Endothelial cell of umbilical vein (primary cell): Measurements from ENCODE around the gene SRRD. TPM values are rescaled to one million over a fixed set of nuclear protein-coding genes. Genes with fewer than 3 reads are reported as not detected.

ENCODE experiments used
- BruUV-seq: library from RNA; stranded (reverse); fragments of 400-500 nt; replicated peaks from 2 replicates; lab custom pipeline; 2021; lab: Mats Ljungman, UMichigan
- CTCF ChIA-PET: fragments of 300-600, 350-600 bp; sonication (Branson Sonifier 250); formaldehyde crosslinking; loops from one replicate; lab custom pipeline; 2021; ENCODE audit warnings: antibody characterized with exemption, inconsistent platforms; lab: Charles Lee
- POLR2A ChIA-PET: fragments of 300-600, 350-600 bp; sonication (Branson Sonifier 250); formaldehyde crosslinking; loops from one replicate; lab custom pipeline; 2021; ENCODE audit warnings: antibody characterized with exemption, inconsistent platforms; lab: Charles Lee
- DNase-seq: peaks from one replicate; pipeline ENCODE4 v3.0.0-alpha.2; 2011; ENCODE audit warnings: low read depth, low spot score
- FAIRE-seq: peaks from 2 replicates; lab custom pipeline; 2011; peaks lifted over from hg19 to GRCh38; lab: Jason Lieb, UNC
- H2AFZ ChIP-seq: 2 replicates; pipeline ENCODE4 v1.6.0; 2012; ENCODE audit warnings: low read depth, low read length, control low read depth, inconsistent platforms
- H3K27ac ChIP-seq: 2 replicates; pipeline ENCODE4 v1.5.1; 2011; ENCODE audit warnings: low read depth, mild to moderate bottlenecking, control low read depth, low read length, moderate library complexity; ENCODE audit not compliant: insufficient read depth
- H3K27me3 ChIP-seq, 2 experiments: 2 replicates each; pipeline versions ENCODE4 v1.6.0 to v1.6.1; 2011; ENCODE audit warnings: low read length in 2 of 2, mixed read lengths in 1 of 2; ENCODE audit not compliant: control insufficient read depth in 2 of 2, insufficient read depth in 2 of 2
- H3K36me3 ChIP-seq, 2 experiments: 2 replicates in 1 of 2; 3 replicates in 1 of 2; pipeline ENCODE4 v1.5.1; 2011; ENCODE audit warnings: low read length in 2 of 2, mild to moderate bottlenecking in 1 of 2, moderate library complexity in 1 of 2; ENCODE audit not compliant: control insufficient read depth in 2 of 2, insufficient read depth in 2 of 2; ENCODE audit errors: extremely low read depth in 1 of 2
- H3K4me1 ChIP-seq: 3 replicates; pipeline ENCODE4 v1.5.1; 2011; ENCODE audit warnings: mild to moderate bottlenecking, low read length; ENCODE audit not compliant: control insufficient read depth, insufficient read depth; ENCODE audit errors: extremely low read depth
- H3K4me2 ChIP-seq: 2 replicates; pipeline ENCODE4 v1.6.1; 2011; ENCODE audit warnings: low read length, control low read depth, mixed read lengths; ENCODE audit not compliant: insufficient read depth
- H3K4me3 ChIP-seq, 3 experiments: fragments of 200-600 bp in 1 of 3; sonication (generic), shearing (Covaris generic) in 1 of 3; replicated peaks in 1 of 3; 2 replicates each; pipeline ENCODE4 v1.5.1; 2011 to 2016; ENCODE audit warnings: control low read depth in 3 of 3, low read length in 3 of 3, mild to moderate bottlenecking in 2 of 3, inconsistent platforms in 1 of 3, low read depth in 1 of 3, moderate library complexity in 1 of 3; ENCODE audit not compliant: insufficient read depth in 1 of 3
- H3K79me2 ChIP-seq: 2 replicates; pipeline ENCODE4 v1.6.0; 2012; ENCODE audit warnings: low read length, inconsistent platforms; ENCODE audit not compliant: control insufficient read depth, insufficient read depth
- H3K9ac ChIP-seq: replicated peaks from 2 replicates; pipeline ENCODE3; 2011; ENCODE audit warnings: low read length, control low read depth; ENCODE audit not compliant: insufficient read depth; ENCODE audit errors: extremely low read depth
- H3K9me1 ChIP-seq: replicated peaks from 3 replicates; pipeline ENCODE4 v1.6.0; 2011; ENCODE audit warnings: mild to moderate bottlenecking, low read length; ENCODE audit not compliant: control insufficient read depth, insufficient read depth; ENCODE audit errors: extremely low read depth
- H3K9me3 ChIP-seq: replicated peaks from 2 replicates; pipeline ENCODE4 v1.5.1; 2012; ENCODE audit warnings: low read length, inconsistent platforms; ENCODE audit not compliant: control insufficient read depth, insufficient read depth
- H4K20me1 ChIP-seq: replicated peaks from 2 replicates; pipeline ENCODE3; 2011; ENCODE audit warnings: mild to moderate bottlenecking, low read length; ENCODE audit not compliant: control insufficient read depth, insufficient read depth; ENCODE audit errors: extremely low read depth
- EZH2 ChIP-seq: IDR thresholded peaks from 2 replicates; pipeline ENCODE4 v1.6.1; 2012; ENCODE audit warnings: borderline replicate concordance, low read depth, mild to moderate bottlenecking, moderate library complexity, low read length, inconsistent platforms; ENCODE audit not compliant: severe bottlenecking
- FOS ChIP-seq: IDR thresholded peaks from 2 replicates; pipeline ENCODE4 v1.6.1; 2011; ENCODE audit warnings: mild to moderate bottlenecking, low read length, moderate library complexity, borderline replicate concordance; ENCODE audit not compliant: insufficient read depth
- GATA2 ChIP-seq: IDR thresholded peaks from 2 replicates; pipeline ENCODE4 v1.7.0; 2011; ENCODE audit warnings: low read depth, mild to moderate bottlenecking, moderate library complexity, mixed read lengths, low read length; ENCODE audit not compliant: insufficient read length, insufficient read depth
- JUN ChIP-seq: IDR thresholded peaks from 2 replicates; pipeline ENCODE4 v1.6.1; 2011; ENCODE audit warnings: borderline replicate concordance, low read depth; ENCODE audit not compliant: insufficient read length, insufficient read depth
- MYC ChIP-seq: IDR thresholded peaks from one replicate; pipeline ENCODE4 v1.6.1; 2011; ENCODE audit warnings: mild to moderate bottlenecking, low read depth, low read length
- POLR2A ChIP-seq: IDR thresholded peaks from 2 replicates; pipeline ENCODE4 v1.6.1; 2012; ENCODE audit warnings: low read depth, mild to moderate bottlenecking, control low read depth, low read length
- POLR2AphosphoS5 ChIP-seq: IDR thresholded peaks from 2 replicates; pipeline ENCODE4 v1.6.1; 2012; ENCODE audit warnings: low read depth, mild to moderate bottlenecking, control low read depth, low read length, moderate library complexity; ENCODE audit not compliant: insufficient read depth
- dilution Hi-C: fragments of 300-500 bp; cut with MboI; formaldehyde crosslinking; loops from one replicate; pipeline ENCODE4 v1.15.0; 2019; ENCODE audit warnings: low sequenced_read_pairs; ENCODE audit not compliant: extremely low pct_ligation_motif_present
- intact Hi-C: fragments of 100-400 bp; cut with micrococcal nuclease; formaldehyde crosslinking; loops from one replicate; pipeline ENCODE4 v1.10.0; 2022
- polyA plus RNA-seq, 4 experiments: library from polyadenylated mRNA; depleted of rRNA in 3 of 4; stranded (reverse) in 3 of 4; unstranded in 1 of 4; fragments of >200 nt; gene quantifications; 2 replicates each; pipeline versions ENCODE4 v1.2.1 to v1.2.3, GENCODE V29; 2011 to 2012; ENCODE audit warnings: missing spikeins in 1 of 4
- total RNA-seq: library from RNA; stranded (reverse); gene quantifications from 2 replicates; pipeline ENCODE4 v1.2.3, GENCODE V29; 2021
- TF ChIP-seq, protein P1 (sequence below): IDR thresholded peaks from 2 replicates; pipeline ENCODE4 v1.6.1; 2011; ENCODE audit not compliant: insufficient read depth, insufficient read length
- TF ChIP-seq, protein P2 (sequence below), 2 donors: IDR thresholded peaks; 1 replicate in 1 of 2; 2 replicates in 1 of 2; pipeline ENCODE4 v1.5.1; 2011; ENCODE audit warnings: low read length in 2 of 2, mild to moderate bottlenecking in 2 of 2, moderate library complexity in 2 of 2, control low read depth in 1 of 2, inconsistent platforms in 1 of 2, low read depth in 1 of 2; ENCODE audit not compliant: insufficient read depth in 1 of 2; ENCODE audit errors: extremely low read depth in 1 of 2

SRRD gene
- total and polyA plus RNA-seq, 2 donors (not counting 3 experiments of a cell fraction or from before 2014, with no cell fraction given), result 23.4 to 24.2 TPM

GRCh38 chr22:26536056-26536761, 52.5 kb downstream of the SRRD start:
- Histone ChIP-seq H3K79me2 (no peaks in the 10 kb centered on the region), H3K27me3 (no peaks in the 10 kb centered on the region), H3K9me1 (no peaks in the 10 kb centered on the region), H4K20me1 (no peaks in the 10 kb centered on the region), H3K4me1 (no peaks in the 10 kb centered on the region), H3K4me2 (no peak overlapping the region), H3K4me3 (no peak overlapping the region), H2AFZ (no peak overlapping the region), H3K36me3 (peaks cover 0 to 35% of the 10 kb centered on the region in 2 experiments), H3K9me3 (no peaks in the 10 kb centered on the region), H3K27ac (no peak overlapping the region), H3K9ac (no peak overlapping the region)
- ChIA-PET POLR2A (no interaction called here), CTCF (no interaction called here)
- no peak for DNase-seq
- intact Hi-C loops, result no loop called here
- dilution Hi-C loops, result no loop called here
- no TSS peak for BruUV-seq
- no peak for TF ChIP-seq POLR2A
- TF ChIP-seq JUN, result no peak
- TF ChIP-seq, protein P1, sequence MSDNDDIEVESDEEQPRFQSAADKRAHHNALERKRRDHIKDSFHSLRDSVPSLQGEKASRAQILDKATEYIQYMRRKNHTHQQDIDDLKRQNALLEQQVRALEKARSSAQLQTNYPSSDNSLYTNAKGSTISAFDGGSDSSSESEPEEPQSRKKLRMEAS, result no peak
- TF ChIP-seq, protein P2, sequence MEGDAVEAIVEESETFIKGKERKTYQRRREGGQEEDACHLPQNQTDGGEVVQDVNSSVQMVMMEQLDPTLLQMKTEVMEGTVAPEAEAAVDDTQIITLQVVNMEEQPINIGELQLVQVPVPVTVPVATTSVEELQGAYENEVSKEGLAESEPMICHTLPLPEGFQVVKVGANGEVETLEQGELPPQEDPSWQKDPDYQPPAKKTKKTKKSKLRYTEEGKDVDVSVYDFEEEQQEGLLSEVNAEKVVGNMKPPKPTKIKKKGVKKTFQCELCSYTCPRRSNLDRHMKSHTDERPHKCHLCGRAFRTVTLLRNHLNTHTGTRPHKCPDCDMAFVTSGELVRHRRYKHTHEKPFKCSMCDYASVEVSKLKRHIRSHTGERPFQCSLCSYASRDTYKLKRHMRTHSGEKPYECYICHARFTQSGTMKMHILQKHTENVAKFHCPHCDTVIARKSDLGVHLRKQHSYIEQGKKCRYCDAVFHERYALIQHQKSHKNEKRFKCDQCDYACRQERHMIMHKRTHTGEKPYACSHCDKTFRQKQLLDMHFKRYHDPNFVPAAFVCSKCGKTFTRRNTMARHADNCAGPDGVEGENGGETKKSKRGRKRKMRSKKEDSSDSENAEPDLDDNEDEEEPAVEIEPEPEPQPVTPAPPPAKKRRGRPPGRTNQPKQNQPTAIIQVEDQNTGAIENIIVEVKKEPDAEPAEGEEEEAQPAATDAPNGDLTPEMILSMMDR (IDR thresholded peaks at IDR 0.05; ENCODE audit: extremely low read depth in 1 of 2, insufficient read depth in 1 of 2, low read depth in 1 of 2, low read length in 2 of 2), result no peak
- no peak for TF ChIP-seq GATA2
- no peak for TF ChIP-seq EZH2
- TF ChIP-seq MYC, result no peak
- TF ChIP-seq FOS, result no peak
- no peak for TF ChIP-seq POLR2AphosphoS5
- FAIRE-seq, result no peak
